ENCODE data around the gene DENND1B. TPM values are rescaled to one million over a fixed set of nuclear protein-coding genes. Genes with fewer than 3 reads are reported as not detected.
"Not testable (repeated sequence)": the region's sequence is repeated elsewhere in the genome, so short reads cannot be mapped to it uniquely, and the experiment has no call there.

The DENND1B gene
- total and polyA plus RNA-seq, 2 donors: 2.6 to 50.8 TPM

DNA sequence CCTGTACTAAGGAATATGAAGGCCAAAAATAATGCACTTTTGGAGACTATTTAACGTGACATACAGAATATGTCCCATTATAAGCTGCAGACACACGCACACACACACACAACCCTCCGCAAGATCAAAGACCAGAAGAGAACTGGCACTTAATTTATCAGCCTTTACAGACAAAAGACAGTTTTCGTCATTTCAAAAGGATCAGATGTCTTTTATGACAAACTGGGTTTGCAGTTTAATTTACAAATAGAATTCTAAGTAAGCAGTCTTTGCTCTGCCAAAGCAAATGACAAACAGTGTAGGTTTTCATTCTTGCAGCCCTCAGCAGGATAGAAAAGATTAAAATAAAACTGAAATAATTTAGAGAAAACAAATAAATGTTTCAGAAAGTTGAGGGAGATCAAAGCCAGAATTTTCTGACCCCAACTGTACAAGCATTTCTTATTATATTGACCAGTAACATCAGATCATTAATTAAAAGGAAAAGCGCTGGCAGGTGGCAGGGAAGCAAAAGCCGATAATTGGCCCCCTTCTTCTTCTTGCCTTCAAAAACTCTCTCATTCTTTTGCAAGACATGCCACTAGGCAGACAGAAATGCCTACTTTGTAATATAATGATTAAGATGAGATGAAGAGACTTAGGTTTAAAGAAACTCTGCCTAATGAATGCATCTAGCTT, 169.0 kb downstream of the DENND1B start:
- Histone ChIP-seq H3K36me3 (ENCODE audit: insufficient read depth) (no peaks in the 10 kb centered on the region), H3K27ac (ENCODE audit: low read depth) (no peak overlapping the region), H3K4me1 (ENCODE audit: insufficient read depth) (no peaks in the 10 kb centered on the region), H3K4me3 (ENCODE audit: low read depth, low read length) (no peak overlapping the region)
- WGBS: 95% methylated on average over 6 of the region's 6 CpGs
- no peak for DNase-seq (ENCODE audit: extremely low spot score)

DNA sequence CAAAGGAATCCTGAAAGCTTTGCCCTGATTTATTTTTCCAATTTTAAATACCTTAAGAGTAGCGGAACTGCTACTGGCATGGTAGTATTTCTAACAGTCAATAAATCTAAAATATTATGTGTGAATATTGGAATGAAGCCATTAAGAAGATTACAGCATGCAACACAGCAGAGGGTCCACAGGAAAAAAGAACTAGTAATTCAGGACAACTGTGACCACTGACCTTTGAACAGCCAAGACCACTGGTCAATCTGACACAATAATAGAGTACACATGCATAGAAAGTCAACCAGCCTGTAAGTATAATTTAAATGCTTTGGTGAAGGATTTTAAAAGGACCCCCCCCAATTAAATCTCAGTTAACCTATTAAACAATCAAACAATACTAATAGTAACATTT, 171.0 kb downstream of the DENND1B start:
- DNase-seq (ENCODE audit: extremely low spot score): no peak
- no peaks in the 10 kb centered on the region for H3K4me1 ChIP-seq (ENCODE audit: insufficient read depth)
- WGBS: 98% methylated on average over 1 of the region's 1 CpG
- H3K4me3 ChIP-seq (ENCODE audit: low read depth, low read length): no peak overlapping the region
- H3K36me3 ChIP-seq (ENCODE audit: insufficient read depth): no peaks in the 10 kb centered on the region
- no peak overlapping the region for H3K27ac ChIP-seq (ENCODE audit: low read depth)

- Histone ChIP-seq H3K27ac (ENCODE audit: low read depth) (no peak overlapping the region), H3K4me1 (ENCODE audit: insufficient read depth) (no peaks in the 10 kb centered on the region), H3K4me3 (ENCODE audit: low read depth, low read length) (no peak overlapping the region), H3K36me3 (ENCODE audit: insufficient read depth) (no peaks in the 10 kb centered on the region)
- 78% methylated on average over 3 of the region's 3 CpGs for WGBS
- no peak for DNase-seq (ENCODE audit: extremely low spot score)
Measured at GRCh38 chr1:197600751-197601150, 174.5 kb downstream of the DENND1B start.

- no peaks in the 10 kb centered on the region for H3K4me1 ChIP-seq (ENCODE audit: insufficient read depth)
- WGBS: 73% methylated on average over 3 of the region's 3 CpGs
- H3K36me3 ChIP-seq (ENCODE audit: insufficient read depth): no peaks in the 10 kb centered on the region
- no peak for DNase-seq (ENCODE audit: extremely low spot score)
- H3K27ac ChIP-seq (ENCODE audit: low read depth): no peak overlapping the region
- no peak overlapping the region for H3K4me3 ChIP-seq (ENCODE audit: low read depth, low read length)
Measured at GRCh38 chr1:197599789-197600188, 175.5 kb downstream of the DENND1B start.

GRCh38 chr1:197598935-197599334, 176.3 kb downstream of the DENND1B start:
- WGBS: 59% methylated on average over 1 of the region's 1 CpG
- DNase-seq (ENCODE audit: extremely low spot score): no peak
- Histone ChIP-seq H3K4me1 (ENCODE audit: insufficient read depth) (no peaks in the 10 kb centered on the region), H3K36me3 (ENCODE audit: insufficient read depth) (no peaks in the 10 kb centered on the region), H3K4me3 (ENCODE audit: low read depth, low read length) (no peak overlapping the region), H3K27ac (ENCODE audit: low read depth) (no peak overlapping the region)

DNA sequence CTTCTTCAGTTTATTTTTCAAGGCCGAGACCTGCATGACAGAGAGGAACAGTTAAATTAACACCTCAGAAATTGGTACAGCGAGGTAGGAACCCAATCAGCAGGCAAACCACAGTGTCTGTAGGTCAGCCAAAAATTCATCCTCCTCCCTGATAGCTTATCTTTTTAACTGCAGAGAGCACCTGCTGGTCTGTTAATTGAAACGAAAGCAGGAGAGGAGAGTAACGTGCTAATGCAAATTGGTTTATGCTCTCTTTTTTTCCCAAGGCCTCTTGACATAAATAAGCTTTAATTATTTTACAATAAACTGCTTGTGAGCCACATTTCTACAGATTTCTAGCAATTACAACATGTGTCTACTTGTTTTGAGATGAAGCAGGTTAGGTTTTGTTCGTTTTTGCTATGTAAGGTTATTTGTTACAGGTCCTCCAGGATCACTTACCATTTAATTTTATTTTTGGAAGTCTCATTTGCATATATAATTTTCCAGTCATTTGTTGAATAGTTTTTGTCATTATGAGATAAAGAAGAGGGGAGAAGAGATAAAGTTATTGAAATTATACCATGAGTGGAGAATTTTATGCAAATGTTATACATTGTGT, 179.9 kb downstream of the DENND1B start:
- WGBS: 72% methylated on average over 5 of the region's 5 CpGs
- no peak for DNase-seq (ENCODE audit: extremely low spot score)
- H3K4me1 ChIP-seq (ENCODE audit: insufficient read depth): no peaks in the 10 kb centered on the region
- no peak overlapping the region for H3K4me3 ChIP-seq (ENCODE audit: low read depth, low read length)
- H3K36me3 ChIP-seq (ENCODE audit: insufficient read depth): no peaks in the 10 kb centered on the region
- no peak overlapping the region for H3K27ac ChIP-seq (ENCODE audit: low read depth)

GRCh38 chr1:197590687-197591086, 184.6 kb downstream of the DENND1B start:
- Histone ChIP-seq H3K36me3 (ENCODE audit: insufficient read depth) (no peaks in the 10 kb centered on the region), H3K4me1 (ENCODE audit: insufficient read depth) (no peaks in the 10 kb centered on the region), H3K27ac (ENCODE audit: low read depth) (no peak overlapping the region), H3K4me3 (ENCODE audit: low read depth, low read length) (no peak overlapping the region)
- WGBS: 95% methylated on average over 2 of the region's 2 CpGs
- DNase-seq (ENCODE audit: extremely low spot score): no peak

DNA sequence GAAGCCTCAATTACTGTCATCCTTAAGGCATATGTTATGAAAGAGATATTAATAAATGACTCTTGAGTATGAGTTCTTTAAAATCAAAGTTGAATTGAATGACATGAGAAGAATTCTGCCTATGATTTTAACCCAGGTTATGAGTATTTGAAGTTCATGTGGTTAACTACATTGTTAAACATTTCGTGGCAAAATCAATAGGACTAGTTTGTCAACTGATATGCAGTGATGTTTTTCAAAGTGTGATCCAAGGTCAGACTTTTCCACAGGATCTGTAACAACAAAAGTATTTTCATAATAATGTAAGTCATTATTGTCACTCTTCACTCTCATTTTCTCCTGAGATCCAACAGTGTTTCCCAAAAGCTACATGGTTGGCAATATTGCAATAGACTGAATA, 189.5 kb downstream of the DENND1B start:
- H3K4me3 ChIP-seq (ENCODE audit: low read depth, low read length): no peak overlapping the region
- 92% methylated on average over 1 of the region's 1 CpG for WGBS
- H3K27ac ChIP-seq (ENCODE audit: low read depth): no peak overlapping the region
- no peaks in the 10 kb centered on the region for H3K36me3 ChIP-seq (ENCODE audit: insufficient read depth)
- no peak for DNase-seq (ENCODE audit: extremely low spot score)
- H3K4me1 ChIP-seq (ENCODE audit: insufficient read depth): no peaks in the 10 kb centered on the region

- Histone ChIP-seq H3K27ac (ENCODE audit: low read depth) (no peak overlapping the region), H3K4me3 (ENCODE audit: low read depth, low read length) (no peak overlapping the region), H3K36me3 (ENCODE audit: insufficient read depth) (peaks cover 4% of the 10 kb centered on the region), H3K4me1 (ENCODE audit: insufficient read depth) (no peaks in the 10 kb centered on the region)
- no peak for DNase-seq (ENCODE audit: extremely low spot score)
- 72% methylated on average over 2 of the region's 2 CpGs for WGBS
Measured at GRCh38 chr1:197577580-197577979, 197.7 kb downstream of the DENND1B start.

GRCh38 chr1:197575531-197575930, 199.7 kb downstream of the DENND1B start:
- not testable (repeated sequence) for H3K27ac ChIP-seq (ENCODE audit: low read depth); H3K4me3 ChIP-seq (ENCODE audit: low read depth, low read length); DNase-seq (ENCODE audit: extremely low spot score); H3K36me3 ChIP-seq (ENCODE audit: insufficient read depth); H3K4me1 ChIP-seq (ENCODE audit: insufficient read depth)
- 96% methylated on average over 4 of the region's 4 CpGs for WGBS

- 94% methylated on average over 10 of the region's 10 CpGs for WGBS
- DNase-seq (ENCODE audit: extremely low spot score): no peak
- no peaks in the 10 kb centered on the region for H3K4me1 ChIP-seq (ENCODE audit: insufficient read depth)
- no peak overlapping the region for H3K27ac ChIP-seq (ENCODE audit: low read depth)
- H3K4me3 ChIP-seq (ENCODE audit: low read depth, low read length): no peak overlapping the region
- peaks cover 2% of the 10 kb centered on the region for H3K36me3 ChIP-seq (ENCODE audit: insufficient read depth)
Measured at GRCh38 chr1:197572169-197572568, 203.1 kb downstream of the DENND1B start.

DNA sequence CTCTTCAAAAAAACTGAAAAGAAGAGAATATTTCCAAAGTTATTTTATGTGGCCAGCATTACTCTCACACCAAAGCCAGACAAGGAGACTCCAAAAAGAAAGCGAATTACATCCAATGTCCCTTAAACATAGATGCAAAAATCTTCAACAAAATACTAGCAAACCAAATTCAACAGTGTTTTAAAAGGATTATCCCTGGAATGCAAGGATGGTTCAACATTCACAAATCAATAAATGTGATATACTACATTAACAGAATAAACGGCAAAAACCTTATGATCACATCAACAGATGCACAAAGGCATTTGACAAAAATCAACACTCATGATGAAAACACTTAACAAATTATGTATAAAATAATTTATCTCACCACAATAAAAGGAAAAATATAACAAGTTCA, 207.8 kb downstream of the DENND1B start:
- no peak overlapping the region for H3K4me3 ChIP-seq (ENCODE audit: low read depth, low read length)
- H3K27ac ChIP-seq (ENCODE audit: low read depth): no peak overlapping the region
- no peaks in the 10 kb centered on the region for H3K36me3 ChIP-seq (ENCODE audit: insufficient read depth)
- DNase-seq (ENCODE audit: extremely low spot score): no peak
- 98% methylated on average over 2 of the region's 2 CpGs for WGBS
- no peaks in the 10 kb centered on the region for H3K4me1 ChIP-seq (ENCODE audit: insufficient read depth)

DNA sequence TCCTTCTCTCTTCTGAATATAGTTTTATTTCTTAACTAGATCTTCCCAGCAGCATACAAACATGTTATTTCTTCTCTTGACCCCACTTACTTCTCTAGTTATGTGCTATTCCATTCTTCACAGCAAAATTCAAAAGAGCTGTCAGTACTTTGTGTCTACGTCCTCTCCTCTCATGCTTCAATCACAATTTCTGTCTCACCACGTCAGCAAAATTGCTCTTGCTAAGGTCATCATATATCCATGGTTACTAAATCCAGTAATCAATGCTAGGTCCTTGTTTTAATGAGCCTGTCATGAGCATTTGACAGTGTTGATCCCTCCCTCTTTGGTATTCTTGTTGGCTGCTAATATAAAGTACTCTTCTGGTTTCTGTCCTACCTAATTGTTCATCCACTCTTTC, 214.2 kb downstream of the DENND1B start:
- 92% methylated on average over 2 of the region's 2 CpGs for WGBS
- H3K36me3 ChIP-seq (ENCODE audit: insufficient read depth): no peaks in the 10 kb centered on the region
- H3K27ac ChIP-seq (ENCODE audit: low read depth): no peak overlapping the region
- H3K4me1 ChIP-seq (ENCODE audit: insufficient read depth): no peaks in the 10 kb centered on the region
- no peak overlapping the region for H3K4me3 ChIP-seq (ENCODE audit: low read depth, low read length)
- DNase-seq (ENCODE audit: extremely low spot score): no peak

- DNase-seq (ENCODE audit: extremely low spot score): no peak
- Histone ChIP-seq H3K36me3 (ENCODE audit: insufficient read depth) (no peaks in the 10 kb centered on the region), H3K27ac (ENCODE audit: low read depth) (no peak overlapping the region), H3K4me1 (ENCODE audit: insufficient read depth) (no peaks in the 10 kb centered on the region), H3K4me3 (ENCODE audit: low read depth, low read length) (no peak overlapping the region)
- 95% methylated on average over 1 of the region's 1 CpG for WGBS
Measured at GRCh38 chr1:197559655-197560054, 215.6 kb downstream of the DENND1B start.
